HT1080 (cell line): ENCODE results near the gene ASB6. TPM values are rescaled to one million over a fixed set of nuclear protein-coding genes. Genes with fewer than 3 reads are reported as not detected.
"Not testable (repeated sequence)": the region's sequence is repeated elsewhere in the genome, so short reads cannot be mapped to it uniquely, and the experiment has no call there.

ENCODE experiments used
- DNase-seq: peaks from one replicate; pipeline ENCODE4 v3.0.0-alpha.2; 2015; ENCODE audit warnings: low read depth
- total RNA-seq: library from RNA; depleted of rRNA; stranded (reverse); fragments of >200 nt; shearing (Covaris generic); gene quantifications from 2 replicates; pipeline ENCODE4 v1.2.3, GENCODE V29; 2014

The ASB6 gene
- total RNA-seq, 1 experiment from 2014 or later = 31.6 TPM

DNA sequence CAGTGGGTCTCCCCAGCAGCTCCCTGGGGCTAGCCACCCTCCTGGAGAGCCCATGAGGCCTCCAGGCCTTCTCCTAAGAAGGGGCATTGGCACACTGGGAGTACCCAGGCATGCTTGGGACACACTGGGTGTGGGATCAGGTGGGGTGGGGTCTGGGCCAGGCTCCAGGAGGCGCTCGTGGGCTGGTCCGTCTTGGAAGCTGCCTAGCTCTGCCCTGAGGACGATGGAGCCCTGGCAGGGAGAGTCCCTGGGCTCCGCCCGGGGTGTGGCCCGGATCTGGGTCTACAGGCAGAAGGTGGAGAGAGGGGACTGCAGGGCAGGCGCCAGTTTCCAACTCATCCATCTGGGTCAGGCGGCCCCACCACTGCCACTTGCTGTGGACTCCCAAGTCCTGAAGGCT is 25.9 kb upstream of the ASB6 start:
- DNase-seq = no peak

DNA sequence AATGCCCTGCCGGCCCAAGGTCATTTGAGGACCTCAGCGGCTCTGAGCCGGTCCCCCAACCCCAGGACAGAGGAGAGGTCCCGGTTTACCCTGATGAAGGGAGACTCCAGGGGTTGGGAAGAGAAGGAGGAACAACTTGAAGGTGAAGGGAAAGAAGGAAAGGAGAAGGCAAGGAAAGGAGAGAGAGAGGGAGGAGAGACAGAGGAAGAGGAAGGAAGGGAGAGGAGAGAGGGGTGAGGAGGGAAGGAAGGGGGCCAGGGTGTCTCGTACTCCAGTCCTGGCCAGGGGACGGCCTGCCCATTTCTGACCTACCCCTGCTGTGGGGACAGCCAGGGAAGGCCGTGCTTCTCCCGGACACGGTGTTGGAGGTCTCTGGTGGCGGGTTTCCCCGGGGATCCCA is 25.4 kb upstream of the ASB6 start:
- DNase-seq = no peak

DNA sequence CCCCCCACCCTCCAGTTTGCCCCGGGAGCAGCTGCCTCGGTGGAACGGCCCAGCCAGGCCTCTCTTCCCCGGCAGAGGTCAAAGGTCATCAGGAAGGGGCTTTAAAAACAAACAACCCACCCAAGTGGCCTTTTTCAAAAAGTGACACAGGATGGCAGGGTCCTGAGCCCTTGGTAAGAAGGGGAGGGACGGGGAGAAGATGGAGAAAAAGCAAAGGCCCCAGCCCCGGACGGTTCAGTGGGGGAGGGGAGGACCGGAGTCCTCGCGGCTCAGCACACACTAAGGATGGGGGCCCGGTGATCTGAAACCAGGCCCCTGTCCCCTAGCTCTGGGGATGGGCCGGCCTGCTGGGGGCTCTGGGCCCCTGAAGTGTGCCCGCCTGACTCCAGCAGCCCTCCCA is 24.6 kb upstream of the ASB6 start:
- DNase-seq = no peak

DNA sequence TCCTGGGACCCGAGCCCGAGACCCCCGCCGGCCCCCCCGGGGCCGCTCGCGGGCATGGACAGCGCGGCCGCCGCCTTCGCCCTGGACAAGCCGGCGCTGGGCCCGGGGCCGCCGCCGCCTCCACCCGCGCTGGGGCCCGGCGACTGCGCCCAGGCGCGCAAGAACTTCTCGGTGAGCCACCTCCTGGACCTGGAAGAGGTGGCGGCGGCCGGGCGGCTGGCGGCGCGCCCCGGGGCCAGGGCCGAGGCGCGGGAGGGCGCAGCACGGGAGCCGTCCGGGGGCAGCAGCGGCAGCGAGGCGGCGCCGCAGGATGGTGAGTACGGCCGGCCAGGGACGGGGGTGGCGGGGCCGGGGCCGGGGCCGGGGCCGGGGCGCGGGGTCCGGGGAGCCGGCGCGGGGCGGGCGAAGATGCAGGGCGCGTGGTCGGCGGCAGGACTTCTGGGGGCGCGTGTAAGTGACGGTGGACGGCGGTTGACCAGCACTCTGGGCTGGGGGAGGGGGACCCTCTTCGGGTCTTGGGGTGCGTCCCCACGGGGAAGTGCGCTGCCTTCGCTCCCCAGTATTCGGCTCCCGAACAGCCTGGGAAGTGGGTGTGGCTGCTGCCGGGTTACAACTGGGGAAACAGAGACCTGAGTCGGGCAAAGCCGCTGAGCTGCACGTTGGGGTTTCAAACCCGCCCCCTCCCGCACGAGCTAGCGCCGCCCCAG is 24.0 kb upstream of the ASB6 start:
- DNase-seq = no peak

DNA sequence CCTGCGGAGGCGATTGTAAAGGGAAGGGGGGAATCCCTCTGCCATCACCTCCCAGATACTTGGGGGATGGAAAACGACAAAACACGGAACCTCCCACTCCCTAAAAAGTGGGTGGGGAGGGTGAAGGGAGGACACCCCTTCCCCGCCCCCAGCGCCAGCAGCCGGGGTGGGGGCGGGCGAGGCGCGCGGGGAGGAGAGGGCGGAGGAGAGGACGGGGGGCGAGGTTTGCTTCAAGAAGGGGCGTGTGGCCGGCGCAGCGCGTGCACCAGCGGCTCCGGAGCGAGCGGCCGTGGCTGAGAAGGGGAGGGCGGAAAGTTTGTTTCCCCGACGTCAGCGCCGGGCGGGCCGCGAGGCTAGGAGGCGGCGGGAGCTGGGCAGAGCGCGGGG is 23.4 kb upstream of the ASB6 start, which contains the start of gene PRRX2:
PRRX2 (plus strand) TSS at position 259 of the 387 bp plus-strand sequence. CDS start 221 bp downstream, outside the sequence.
- DNase-seq = no peak

DNA sequence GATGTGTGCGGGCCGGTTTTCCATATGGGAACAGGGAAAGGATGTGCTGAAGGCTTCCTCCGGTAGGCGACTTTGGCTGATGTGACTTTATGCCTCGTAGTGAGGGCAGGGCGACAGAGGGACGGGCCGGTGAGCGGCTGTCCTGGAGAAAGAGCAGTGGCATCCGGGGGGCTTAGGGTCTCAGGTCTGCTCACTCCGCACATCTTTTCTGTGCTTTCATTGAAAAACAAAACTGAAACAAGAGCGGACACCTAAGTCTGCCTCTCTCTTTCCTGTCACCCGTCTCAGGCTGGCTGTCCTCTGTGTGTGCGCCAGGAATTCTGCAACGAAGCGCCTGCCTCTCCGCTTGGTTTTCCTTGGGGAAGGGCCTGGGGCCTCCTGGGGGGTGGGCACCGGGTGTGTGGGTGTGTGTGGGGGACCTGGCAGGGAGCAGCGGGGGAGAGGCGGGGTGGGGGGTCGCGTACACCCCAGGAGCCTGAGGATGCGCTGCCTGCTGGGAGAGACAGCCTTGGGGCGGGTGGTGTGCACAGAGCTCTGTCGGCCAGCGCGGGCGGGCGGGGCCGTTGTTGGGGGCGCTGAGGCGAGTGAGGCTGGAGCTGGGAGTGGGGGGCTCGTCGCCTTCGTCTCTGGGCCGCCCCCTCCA is 22.9 kb upstream of the ASB6 start:
- no peak for DNase-seq

DNA sequence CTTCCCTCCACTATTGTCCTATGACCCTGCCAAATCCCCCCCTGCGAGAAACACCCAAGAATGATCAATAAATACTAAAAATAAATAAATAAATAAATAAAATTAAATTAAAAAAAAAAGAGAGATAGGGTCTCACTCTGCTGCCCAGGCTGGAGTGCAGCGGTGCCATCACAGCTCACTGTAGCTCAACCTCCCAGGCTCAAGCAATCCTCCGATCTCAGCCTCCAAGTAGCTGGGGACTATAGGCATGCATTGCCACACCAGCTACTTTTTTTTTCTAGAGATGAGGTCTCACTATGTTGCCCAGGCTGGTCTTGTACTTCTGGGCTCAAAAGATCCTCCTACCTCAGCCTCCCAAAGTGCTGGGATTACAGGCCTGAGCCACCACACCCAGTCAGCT is 20.3 kb upstream of the ASB6 start:
- DNase-seq = not testable (repeated sequence)

DNA sequence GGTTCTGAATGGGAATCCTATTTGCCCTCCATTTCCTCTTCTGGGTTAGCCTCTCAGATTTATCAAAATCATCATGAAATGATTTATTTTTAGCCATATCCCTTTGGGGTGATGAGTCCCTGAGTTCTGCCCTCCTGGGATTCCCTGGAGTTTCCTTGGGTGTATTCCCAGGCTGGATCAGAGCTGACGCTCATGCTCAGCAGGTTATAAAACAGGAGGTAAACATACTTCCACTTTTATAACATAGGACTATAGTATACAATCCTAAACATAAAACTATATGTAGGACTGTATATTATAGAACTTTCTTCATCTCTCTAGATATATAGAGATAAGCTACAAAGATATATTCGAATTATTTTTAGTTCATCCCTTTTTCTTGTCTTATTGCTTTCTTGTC is 19.1 kb upstream of the ASB6 start:
- DNase-seq = no peak

DNA sequence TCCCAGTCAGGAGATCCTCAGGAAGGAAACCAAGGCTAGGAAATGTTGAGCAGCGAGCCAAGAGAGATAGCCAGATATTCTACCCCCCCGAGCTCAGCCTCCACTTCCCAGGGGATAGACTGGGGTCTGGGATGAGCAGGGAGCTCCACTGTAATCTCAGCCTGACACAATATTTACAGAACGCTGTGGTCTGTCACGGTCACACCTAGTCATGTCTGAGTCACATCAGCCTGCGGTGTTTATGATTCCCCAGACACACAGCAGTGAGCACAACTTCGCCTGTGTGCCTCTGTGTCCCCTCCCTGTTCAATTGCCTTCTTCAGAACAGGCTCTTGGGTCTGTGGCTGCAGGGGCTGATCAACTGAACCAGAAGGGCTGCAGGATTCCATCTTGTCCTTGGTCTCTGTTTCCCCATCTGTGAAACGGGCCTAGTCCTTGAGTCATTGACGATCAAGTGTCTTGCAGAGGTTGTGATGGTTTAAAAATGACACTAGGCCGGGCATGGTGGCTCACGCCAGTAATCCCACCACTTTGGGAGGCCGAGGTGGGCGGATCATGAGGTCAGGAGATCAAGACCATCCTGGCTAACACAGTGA is 14.9 kb upstream of the ASB6 start:
- DNase-seq = peak; percentile 75

DNA sequence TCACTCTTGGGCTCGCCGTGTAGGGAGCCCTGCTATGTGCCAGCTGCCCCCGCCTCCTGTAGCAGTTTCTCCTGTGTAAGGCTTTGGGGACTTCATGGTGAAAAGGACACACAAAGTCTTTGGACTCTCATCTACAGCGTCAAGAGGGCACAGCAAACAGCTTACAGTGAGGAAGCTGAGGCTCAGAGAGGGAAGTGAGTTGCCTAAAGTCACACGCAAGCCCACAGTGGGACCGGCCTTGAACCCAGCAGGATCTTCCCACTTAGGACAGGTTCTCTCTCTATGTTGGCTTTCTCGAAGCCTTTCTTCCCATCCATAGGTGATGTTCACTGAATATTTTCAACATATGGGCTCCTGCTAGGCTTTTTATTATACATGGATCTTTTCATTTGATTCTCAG is 13.7 kb upstream of the ASB6 start:
- no peak for DNase-seq

DNA sequence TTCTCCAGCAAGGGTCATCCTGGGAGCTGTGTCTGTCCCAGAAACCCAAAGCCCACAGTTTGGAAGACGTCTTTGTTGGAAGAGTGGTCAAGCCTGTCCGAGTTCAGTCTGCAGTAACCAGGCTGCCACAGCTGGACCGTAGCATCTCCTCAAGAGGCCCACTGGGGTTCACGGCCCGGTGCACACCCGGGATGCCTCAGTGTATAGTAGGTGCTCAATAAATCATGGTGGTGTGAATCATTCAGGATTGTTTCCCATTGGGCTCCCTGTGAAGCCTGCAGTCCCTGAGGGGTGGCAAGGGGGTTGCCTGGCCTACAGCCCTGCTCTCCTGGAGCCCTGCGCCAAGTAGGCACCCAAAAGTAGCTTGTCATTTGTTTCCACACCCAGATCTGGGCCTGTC is 13.2 kb upstream of the ASB6 start:
- DNase-seq = no peak

DNA sequence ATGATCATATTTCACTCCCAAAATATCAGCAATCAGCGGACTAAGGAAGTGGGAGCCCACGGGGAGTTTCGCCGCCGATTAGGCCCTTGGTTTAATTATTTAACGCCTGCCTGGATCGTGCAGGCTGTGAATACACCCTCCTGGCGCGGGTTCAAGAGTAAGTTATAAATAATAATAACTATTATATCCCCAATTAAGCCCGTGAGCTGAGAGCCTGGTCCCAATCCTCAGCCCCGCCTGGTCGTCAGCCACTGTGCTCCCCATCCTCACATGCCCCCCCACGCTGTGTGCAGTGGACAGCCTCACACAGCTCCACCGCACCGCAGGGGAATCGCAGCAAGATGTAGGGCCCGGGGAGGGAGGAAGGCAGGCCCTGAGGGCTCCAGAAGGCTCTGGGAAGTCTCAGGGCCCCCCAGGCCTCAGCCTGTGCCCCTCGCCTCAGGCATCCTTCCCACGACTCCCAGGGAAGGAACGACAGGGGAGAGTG is 12.6 kb upstream of the ASB6 start:
- no peak for DNase-seq

DNA sequence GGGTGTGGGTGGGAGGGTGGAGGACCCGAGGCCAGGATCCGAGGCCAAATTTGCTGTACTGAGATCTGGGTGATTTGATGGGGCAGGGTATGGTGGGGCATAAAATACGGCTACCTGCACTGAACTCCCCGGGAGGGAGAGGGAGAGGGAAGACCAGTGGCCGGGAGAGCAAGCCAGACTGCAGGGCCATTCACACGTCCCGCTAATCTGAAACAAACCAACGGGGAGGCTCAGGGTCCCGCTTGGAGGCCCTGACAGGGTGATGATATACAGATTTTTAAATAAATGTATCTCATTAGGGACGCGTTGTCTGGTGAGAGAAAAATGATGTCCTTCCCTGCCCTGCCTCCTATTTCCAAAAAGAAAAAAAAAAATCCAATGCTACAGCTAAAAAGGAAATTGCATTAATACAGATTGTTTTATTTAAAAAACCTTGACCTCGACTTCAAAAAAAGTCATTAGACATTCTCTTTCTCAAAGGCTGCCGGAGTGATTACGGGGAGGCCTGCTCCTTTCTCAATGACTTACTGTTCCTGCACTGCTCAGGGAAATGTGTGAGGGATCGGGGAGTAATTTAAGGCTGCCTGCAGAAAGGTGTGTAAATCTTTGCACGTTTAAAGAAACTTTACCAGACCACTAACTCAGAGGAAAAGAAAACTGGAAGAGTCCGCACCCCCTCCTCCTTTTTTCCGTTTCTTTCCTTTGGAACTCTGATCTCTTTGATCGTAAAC is 12.0 kb upstream of the ASB6 start:
- DNase-seq = no peak

DNA sequence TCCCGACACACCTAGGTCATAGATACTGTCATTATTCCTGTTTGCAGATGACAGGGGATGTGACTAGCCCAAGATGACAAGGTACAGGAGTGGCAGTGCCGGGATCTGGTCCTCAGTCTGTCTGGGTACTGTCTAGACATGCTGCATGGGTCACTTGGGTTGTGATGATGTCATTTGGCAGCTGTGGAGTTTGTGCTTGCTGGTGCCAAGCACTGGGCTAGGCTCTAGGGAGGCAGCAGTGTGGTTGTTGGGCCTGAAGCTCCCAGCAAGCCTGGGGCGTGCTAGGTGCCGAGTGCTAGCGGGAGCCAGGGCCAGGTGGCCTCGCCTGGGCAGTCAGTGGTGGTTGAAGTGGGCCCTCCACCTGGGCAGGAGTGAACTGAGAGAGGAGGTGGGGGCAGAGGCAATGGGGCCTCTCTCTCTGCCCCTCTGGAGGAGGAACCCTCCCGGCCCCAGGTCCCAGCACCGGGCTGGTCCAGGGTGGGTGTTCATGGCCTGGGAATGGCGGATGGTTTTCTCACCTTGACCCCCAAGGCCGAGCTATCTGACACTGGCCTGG is 8.8 kb upstream of the ASB6 start:
- DNase-seq = no peak

DNA sequence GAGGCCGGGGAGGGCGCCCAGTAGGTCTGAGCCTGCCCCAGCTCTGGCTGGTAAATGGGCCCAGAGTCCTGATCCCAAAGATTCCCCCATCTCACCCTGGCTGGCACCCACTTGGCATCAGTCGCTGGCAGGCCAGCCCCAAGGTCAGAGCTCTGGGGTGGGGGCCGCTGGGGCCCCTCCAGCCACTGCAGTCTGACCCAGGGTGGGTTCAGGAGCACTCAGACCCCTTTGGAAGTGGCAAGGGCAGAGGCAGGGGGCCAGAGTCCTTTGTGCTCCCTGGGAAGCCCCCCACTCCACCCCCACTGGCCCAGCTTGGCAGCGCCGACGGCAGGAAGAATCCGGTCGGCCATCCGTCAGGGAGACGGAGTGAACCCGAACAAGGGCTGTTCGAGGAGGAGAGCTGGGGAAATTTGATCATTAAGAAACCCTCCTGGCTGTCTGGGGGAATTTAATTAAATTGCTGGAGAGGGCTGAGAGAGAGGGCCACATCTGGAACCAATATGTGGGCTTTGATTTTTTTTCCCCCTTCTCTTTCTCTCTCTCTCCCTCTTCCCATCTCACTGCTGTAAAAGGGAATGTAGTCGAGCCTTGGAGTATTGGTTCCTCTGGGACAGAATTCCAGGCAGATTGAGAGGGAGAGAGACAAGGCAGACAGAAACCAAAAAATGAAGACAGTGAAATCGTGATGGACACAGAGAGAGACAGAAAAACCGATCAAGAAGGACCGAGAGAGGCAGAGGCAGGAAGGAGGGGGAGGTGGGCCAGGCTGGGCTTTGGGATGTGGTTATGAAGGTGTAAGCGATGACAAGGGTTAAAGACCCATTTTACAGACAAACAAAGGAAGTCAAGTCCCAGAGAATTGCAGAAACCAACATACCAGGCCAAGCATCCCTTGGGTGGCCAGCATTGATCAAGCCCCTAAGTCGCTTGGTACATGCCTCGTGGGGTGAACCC is 8.1 kb upstream of the ASB6 start:
- DNase-seq = no peak

DNA sequence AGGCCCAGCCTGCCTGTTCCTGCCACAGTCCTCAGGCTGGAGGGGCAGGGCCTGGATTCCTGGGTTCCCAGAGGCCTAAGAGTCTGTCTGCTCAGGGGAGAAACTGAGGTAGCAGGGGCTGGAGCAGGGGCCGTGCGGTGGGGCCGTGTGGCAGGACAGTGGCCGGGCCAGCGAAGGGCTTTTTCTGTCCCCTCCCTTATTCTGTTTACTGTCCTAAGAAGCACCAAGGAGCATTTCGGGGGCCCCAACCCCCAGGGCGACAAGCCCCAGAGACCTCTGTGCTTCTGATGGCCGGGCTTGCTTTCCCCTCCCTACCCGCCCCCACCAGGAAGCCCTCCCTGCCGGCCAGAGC is 6.8 kb upstream of the ASB6 start:
- no peak for DNase-seq

DNA sequence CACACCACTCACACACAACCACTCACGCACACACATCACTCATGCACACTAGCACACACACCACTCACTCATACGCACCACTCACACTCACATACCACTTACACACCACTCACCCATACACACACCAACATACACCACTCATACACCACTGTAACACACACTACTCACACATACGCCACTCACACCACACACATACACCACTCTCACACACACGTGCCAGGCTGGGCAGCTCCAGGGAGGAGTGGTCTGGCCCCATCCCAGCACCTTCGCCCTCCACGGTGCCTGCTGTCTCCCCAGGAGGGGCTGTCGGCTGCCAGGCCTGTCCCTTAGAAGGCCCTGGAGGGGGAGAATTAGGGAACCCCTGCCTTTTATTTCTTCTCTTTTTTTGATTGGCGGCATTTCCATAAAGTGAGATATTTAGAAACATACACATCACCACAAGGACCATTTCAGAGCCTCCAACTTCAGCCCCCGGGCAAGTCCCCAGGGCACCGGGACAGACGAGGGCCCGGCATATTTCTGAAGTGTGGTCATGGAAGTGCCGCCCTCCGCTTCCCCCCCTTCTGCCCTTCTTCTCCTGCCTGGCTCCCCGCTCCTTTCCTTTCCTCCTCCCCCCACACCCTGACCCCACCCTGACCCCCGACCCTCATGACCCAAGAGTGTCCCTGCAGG is 6.3 kb upstream of the ASB6 start:
- no peak for DNase-seq

DNA sequence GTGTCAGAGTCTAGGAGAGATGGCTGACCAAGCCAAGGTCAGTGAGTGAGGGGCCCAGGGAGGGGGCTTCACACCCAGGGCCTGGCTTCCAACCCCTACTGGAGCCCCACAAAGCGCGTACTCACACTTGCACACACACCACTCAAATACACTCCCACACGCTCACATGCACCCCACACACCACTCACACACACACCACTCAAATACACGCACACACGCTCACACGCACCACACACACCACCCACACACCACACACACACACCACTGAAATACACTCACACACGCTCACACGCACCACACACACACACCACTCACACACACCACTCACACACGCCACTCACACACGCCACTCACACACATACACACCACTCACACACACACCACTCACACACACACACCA is 5.7 kb upstream of the ASB6 start:
- no peak for DNase-seq

DNA sequence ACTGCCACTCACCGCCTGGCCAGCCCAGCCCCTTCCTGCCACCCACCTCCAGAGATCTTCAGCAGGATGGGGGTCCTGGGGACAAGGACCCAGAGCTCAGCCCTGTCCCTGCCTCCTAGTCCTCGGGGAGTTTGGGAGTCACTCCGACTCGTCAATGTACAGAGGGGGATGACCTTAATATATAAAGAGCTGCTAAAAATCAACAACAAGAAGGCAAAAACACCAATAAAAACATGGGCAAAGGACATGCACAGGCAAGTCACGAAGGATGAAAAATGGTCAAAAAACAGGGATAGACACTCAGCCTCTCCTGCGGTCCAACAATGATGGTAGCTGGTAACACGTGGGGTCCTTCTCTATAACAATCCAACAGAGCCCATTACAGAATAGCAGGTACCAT is 4.7 kb upstream of the ASB6 start:
- DNase-seq = no peak

DNA sequence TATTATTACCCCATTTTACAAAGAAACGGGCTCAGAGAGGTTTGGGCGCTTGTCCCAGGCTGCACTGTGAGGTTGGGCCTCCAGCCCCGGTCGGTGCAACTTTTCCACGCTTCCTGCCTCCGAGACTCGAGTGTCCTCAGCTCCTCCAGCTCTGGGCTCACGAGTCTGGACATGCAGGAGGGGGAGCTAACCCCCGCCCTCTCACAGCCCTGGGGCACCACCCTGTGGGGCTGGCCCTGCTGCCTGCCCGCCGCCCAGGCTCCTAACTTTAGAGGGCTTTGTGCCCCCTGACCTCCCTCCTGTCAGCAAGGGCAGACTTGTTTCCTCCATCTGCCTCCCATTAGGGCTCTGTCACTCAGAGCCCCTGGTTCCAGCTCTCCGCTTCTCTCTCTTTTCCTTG is 4.3 kb upstream of the ASB6 start:
- no peak for DNase-seq
